Measurements from ENCODE around the gene BCL2L12.
"Not testable (repeated sequence)": the region's sequence is repeated elsewhere in the genome, so short reads cannot be mapped to it uniquely, and the experiment has no call there.

The BCL2L12 gene, protein sequence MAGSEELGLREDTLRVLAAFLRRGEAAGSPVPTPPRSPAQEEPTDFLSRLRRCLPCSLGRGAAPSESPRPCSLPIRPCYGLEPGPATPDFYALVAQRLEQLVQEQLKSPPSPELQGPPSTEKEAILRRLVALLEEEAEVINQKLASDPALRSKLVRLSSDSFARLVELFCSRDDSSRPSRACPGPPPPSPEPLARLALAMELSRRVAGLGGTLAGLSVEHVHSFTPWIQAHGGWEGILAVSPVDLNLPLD

DNA sequence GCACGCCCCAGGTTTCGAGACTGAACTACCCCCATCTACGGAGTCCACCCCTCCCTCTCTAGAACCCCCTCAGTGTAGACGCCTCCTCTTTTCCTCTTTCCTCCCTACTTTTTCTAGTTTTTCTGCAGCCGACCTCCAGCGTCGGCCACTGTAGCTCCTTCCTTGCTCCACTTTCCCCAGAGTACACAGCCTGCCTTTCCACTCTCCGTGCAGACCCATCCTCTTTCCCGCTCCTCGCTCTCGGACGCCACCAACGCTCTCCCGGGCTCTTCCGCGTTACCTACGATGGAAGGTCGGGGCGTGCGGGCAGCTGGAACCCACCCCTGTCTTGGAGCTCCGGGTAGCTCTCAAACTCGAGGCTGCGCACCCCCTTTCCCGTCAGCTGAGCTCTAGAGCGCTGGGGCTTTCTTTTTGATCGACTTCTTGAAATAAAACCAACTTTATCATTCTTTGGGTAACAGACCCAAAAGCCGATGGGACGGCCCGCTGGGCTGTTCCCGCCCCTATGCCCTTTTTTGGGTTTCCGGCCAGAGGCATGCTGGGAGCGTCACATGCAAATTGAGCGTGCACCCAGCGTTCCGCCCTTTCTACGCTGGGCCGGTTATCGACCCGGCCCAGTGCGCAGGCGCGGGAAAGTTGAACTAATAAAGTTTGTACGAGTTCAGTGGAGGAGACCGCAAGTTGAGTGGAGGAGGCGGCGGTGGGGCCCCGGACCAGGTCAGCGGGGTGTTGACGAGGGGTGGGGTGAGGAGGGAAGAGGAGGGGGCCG is at the start of gene BCL2L12, which contains the start of gene IRF3:
BCL2L12 (plus strand) TSS at position 583 of the 769 bp plus-strand sequence. CDS start 760 bp downstream, outside the sequence.
IRF3 (minus strand) TSS at position 507 of the 769 bp plus-strand sequence. CDS start 1,019 bp downstream, outside the sequence.
- peak; percentile 94 for DNase-seq (ENCODE audit: low spot score)

DNA sequence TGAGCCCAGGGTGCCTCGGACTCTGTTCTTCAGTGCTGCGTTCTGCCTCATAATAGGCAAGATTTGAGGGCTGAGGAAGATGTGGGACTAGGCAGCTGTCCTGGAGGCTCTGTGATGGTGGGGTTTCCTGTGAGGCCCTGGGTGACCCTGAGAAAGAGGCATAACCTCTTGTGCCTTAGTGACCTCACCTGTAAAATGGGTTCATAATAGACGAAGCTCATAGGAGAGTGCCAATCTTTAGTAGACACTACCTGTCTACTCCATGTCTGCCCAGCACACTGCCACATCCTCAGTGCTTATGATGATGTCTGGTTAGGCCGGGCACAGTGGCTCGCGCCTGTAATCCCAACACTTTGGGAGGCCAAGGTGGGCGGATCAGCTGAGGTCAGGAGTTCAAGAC is 49.2 kb upstream of the BCL2L12 start:
- no peak for DNase-seq (ENCODE audit: low spot score)

DNA sequence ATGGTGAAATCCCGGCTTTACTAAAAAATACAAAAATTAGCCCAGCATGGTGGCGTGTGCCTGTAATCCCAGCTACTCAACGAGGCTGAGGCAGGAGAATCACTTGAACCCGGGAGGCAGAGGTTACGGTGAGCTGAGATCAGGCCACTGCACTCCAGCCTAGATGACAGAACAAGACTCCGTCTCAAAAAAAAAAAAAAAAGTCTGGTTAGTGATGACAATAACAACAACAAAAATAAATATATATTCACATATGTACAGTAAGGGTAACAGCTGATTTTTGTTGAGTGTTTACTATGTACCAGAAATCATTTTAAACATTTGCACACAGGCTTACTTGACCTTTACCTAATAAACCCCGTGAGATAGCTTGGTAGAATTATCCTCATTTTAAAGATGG is 48.8 kb upstream of the BCL2L12 start:
- no peak for DNase-seq (ENCODE audit: low spot score)

DNA sequence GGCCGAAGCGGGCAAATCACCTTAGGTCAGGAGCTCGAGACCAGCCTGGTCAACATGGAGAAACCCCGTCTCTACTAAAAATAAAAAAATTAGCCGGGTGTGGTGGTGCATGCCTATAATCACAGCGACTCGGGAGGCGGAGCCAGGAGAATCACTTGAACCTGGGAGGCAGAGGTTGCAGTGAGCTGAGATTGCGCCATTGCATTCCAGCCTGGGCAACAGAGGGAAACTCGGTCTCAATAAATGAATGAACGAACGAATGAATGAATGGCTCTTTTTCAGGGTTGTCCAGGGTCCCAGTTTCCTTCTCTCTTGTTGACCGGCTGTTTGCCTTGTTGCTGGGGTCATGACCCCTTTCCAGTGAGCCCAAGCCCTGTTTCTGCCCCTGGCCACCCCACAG is 47.9 kb upstream of the BCL2L12 start:
- DNase-seq (ENCODE audit: low spot score) = not testable (repeated sequence)

DNA sequence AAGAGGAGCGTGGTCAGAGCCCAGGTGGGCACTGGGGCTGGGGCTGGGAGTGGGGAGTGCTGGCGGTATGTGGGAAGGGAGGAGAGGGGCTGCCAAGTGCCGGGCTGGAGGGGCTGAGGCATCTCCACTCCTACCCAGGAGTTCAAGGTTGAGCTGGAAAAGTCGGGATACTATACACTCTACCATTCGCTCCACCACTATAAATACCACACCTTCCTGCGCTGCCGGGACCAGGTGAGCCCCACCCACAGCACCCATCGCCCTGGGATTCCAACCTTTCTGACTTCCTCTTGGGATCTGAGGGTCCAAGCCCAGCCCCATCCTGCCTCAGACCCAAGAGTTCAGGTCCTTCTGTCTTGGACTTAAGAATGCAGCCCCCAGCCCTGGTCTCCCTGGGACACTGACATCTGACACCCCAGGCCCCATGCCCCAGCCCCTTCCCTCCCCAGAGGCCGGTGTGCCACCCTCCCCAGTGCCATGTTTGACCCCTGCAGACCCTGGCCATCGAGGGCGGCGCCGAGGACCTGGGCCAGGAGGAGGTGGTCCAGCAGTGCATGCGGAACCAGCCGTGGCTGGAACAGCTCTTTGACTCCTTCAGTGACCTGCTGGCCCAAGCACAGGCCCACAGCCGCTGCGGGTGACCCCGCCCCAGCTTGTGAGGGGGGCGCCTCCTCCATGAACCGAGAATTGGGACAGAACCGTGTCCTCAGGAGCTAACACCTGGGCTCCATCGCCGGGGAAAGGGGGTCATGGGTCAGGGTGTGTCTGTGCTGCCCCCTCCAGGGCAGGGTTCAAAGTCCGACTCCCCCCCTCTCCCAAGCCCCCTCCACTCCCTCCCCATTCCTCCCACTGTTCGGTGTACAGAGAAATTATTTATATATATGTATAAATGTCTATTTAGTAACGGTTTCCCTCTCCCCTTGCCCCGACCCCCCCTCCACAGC is 40.5 kb upstream of the BCL2L12 start:
- no peak for DNase-seq (ENCODE audit: low spot score)

DNA sequence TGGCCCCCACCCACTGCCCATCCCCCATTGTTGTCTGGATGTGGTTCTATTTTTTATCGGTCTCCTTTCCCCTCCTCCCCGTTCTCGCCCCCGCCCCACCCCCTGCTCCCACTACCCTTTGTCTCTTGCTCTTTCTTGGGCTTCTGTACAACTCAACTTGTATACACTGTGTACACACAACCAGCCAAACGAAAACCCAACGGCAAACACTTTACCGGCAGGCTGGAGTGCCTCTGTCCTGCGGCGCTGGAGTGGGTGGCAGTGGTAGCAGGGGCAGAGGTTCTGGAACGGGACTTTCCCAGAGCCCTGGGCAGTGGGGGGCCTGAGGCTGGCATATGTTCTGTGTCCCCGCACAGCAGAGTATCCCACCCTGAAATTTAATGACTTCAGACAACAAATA is 39.5 kb upstream of the BCL2L12 start:
- DNase-seq (ENCODE audit: low spot score) = no peak

DNA sequence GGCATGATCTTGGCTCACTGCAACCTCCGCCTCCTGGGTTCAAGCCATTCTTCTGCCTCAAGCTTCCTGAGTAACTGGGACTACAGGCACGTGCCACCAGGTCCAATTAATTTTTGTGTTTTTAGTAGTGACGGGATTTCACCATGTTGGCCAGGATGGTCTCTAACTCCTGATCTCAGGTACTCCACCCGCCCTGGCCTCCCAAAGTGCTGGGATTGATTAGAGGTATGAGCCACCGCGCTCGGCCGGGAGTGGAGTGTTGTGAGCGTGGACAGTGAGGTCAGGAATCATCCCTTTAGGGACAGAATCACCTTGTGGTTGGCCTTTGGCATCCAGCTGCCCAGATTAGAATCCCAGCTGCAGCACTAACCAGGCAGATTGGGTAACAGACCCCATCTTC is 36.1 kb upstream of the BCL2L12 start:
- no peak for DNase-seq (ENCODE audit: low spot score)

DNA sequence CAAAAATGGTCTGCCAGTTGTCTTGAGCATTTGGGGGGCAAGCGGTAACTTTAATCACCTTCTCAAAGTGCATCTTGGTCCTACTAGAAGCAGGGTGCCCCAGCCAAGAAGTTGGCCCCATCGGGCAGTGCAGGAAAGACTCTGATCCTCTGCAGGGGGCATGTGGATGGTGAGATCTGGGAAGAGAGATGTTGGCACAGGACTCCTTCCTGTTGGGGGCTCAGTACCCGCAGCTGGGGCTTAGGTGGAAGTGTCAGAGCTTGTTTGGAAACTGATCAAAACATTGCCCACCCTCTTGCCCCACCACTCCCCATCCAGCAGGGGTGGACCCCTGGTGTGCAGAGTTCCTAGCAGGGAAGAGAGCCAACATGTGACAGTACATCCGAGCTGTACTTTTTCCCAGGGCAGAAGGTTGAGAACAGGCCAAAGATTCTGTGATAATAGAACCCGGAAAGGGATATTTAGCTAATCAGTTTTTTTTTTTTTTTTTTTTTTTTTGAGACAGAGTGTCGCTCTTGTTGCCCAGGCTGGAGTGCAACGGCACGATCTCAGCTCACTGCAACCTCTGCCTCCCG is 34.6 kb upstream of the BCL2L12 start:
- no peak for DNase-seq (ENCODE audit: low spot score)

DNA sequence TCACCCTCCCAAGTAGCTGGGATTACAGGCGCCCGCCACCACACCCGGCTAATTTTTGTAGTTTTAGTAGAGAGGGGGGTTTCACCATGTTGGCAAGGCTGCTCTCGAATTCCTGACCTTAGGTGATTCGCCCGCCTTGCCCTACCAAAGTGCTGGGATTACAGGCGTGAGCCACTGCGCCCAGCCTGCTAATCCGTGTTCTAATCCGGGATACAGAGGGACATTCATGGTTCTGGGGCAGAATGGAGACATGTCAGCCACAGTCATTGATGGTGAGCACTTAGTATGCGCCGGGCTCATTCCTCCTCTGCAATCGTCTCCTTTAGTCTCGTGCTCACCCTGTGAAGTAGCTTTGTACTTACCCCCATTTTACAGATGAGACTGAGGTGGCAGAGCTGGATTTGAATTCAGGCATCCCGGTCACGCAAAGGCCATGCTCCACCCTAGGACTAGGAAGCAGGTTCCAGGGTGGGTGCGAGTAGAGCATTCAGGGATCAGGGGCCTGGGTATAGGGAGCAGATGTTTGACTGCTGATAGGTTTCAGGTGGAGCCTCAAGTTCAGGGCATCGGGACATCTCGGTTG is 34.0 kb upstream of the BCL2L12 start:
- no peak for DNase-seq (ENCODE audit: low spot score)

DNA sequence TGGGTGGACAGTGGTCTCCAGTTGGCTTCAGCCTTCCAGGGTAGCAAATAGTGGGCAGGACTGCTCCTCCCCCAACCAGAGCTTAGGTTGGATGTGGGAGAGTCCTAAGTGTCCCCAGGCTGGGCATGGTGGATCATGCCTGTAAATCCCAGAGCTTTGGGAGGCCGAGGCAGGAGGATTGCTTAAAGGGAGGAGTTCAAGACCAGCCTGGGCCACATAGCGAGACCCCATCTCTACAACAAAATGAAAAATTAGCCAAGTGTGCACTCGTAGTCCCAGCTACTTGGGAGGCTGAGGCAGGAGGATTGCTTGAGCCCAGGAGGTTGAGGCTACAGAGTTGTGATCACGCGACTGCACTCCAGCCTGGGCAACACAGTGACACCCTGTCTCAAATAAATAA is 33.2 kb upstream of the BCL2L12 start:
- no peak for DNase-seq (ENCODE audit: low spot score)

DNA sequence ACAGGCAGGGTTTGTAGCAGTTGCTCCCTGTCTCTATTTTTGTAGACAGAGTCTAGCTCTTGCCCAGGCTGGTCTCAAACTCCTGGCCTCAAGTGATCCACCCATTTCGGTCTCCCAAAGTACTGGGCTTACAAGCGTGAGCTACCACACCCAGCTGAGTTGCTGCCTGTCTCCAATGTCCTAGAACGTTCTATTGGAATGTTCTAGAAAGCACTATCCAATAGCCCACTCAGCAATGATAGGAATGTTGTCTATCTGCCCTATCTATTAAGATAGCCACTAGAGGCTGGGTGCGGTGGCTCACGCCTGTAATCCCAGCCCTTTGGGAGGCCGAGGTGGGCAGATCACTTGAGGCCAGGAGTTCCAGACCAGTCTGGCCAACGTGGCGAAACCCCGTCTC is 32.5 kb upstream of the BCL2L12 start:
- DNase-seq (ENCODE audit: low spot score) = not testable (repeated sequence)

DNA sequence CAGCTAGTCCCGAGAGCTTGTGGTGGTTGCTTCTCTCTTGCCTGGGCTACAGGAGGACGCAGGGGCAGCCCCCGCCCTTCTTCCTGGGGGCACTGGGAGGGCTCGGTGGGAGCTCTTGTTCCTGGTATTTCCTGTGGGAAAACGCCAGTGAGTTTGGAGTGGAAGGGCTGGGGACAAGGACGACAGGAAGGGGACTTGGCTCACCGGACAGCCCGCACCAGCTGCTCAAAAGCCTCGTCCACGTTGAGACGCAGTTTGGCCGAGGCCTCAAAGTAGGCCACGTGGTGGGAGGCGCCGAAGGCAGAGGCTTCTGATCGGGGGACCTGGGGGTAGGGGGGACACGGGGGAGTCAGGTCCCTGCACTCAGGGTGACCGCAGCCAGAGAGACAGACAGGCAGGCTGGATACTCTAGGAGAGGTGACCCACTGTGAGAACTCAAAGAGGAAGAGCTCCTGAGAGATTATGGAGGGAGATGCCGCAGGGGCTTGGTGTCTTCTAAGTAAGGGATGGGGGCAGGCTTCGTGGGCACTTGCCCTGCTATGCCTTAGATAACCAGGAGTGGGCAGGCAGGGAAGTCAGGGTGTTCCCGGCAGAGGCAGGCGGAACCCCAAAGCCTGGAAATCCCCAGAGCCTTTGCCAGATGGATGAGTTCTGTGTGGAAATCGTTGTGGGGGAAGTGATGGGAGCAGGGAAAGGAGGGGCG is 30.1 kb upstream of the BCL2L12 start:
- no peak for DNase-seq (ENCODE audit: low spot score)

DNA sequence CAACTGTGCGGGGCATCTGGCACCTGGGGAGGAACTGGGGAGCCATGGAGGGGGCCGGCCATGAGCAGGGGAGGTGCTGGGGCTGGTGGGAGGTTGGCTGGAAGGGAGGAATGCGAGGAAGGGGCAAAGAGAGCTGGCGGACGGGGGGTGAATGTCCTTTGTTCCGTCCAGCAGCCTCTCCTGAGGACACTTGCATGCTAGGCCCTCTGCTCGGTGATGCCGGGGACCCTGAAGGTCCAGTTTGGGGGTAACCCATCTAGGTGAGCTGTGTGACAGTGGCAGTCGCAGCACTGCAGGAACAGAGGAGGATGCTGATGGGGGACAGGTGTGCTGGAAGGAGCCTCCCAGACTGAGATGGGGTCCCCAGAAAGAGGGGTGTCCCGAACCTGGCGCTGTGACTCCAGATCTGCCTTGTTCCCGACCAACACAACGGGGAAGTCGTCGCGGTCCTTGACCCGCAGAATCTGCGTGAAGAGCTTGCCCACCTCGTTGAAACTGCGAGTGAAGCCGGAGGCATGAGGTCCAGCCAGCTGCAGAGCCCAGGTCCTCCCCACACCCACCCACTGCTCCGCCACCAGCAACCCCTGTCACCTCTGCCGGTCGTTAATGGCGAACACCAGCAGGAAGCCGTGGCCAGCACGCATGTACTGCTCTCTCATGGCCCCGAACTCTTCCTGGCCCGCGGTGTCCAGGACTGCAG is 29.4 kb upstream of the BCL2L12 start:
- no peak for DNase-seq (ENCODE audit: low spot score)

DNA sequence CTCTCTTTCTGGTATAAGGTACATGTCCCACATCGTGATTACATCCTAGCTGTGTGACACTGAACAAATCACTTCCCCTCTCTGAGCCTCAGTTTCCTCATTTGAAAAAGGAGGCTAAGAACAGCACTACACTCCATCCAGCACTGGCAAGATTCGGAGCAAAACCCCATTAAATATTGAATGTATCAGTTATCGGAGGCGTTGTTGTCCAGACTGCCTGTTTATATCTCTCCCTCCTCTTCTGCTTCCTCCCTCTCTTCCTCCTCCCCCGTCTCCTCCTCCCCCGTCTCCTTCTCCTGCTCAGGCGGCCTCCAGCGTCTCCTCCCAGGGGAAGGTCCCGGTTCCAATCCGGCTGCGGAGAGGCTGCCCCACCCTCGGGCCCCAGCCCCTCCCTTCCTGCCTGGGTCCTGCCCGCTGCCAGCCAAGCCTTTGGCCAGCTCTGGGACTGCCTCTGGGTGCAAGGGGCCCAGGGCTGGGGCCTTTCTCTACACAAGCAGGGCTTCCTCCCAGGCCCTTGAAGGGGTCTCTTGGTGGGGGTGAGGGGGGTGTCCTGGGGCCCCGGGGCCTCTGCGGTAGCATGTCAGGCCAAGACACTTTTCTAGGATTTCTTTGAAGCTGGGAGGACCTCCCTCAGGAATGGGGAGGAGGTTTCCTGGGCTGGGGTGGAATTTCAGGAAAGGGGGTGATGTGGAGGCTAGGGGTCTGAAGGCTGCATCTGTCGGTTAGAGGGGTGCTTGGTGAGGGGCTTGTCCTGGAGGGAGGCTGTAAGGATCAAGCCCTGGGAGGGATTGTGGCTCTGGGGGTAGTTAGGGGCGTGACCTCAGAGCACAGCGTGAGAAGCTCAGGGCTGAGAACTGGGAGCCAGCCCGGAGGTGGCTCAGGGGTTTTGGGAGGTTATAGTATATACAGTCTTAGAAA is 27.7 kb upstream of the BCL2L12 start:
- no peak for DNase-seq (ENCODE audit: low spot score)

DNA sequence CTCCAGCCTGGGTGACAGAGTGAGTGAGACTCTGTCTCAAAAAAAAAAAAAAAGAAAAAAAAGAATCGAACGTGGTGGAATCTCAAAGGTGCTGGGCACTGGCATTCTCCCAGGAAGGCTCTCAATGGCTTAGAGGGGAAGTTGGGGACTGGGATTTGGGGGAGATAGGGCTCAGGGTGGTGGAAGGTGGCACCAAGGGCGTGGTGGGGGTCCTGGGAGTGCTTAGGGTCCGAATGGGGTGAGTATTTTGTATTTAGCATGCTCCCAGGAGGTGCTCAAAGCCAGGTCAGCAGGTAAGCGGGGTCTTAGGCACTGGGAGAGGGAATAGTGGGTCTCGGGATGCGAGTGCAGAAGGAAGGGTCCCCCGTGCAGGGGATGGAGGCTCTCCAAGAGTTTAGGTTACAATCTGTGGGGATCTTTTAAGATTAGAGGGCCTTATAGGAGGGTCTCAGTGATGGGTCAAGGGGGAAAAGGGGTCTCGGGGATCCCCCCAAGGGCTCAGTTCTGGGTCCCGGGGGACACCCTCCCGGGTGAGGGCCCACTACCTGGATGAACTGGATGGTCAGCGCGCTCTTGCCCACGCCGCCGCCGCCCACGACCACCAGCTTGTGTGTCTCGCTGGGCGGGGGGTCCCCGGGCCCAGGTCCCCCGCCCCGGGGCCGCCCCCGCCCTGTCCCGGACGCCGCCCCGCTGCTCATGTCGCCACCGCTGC is 26.2 kb upstream of the BCL2L12 start:
- DNase-seq (ENCODE audit: low spot score) = no peak

DNA sequence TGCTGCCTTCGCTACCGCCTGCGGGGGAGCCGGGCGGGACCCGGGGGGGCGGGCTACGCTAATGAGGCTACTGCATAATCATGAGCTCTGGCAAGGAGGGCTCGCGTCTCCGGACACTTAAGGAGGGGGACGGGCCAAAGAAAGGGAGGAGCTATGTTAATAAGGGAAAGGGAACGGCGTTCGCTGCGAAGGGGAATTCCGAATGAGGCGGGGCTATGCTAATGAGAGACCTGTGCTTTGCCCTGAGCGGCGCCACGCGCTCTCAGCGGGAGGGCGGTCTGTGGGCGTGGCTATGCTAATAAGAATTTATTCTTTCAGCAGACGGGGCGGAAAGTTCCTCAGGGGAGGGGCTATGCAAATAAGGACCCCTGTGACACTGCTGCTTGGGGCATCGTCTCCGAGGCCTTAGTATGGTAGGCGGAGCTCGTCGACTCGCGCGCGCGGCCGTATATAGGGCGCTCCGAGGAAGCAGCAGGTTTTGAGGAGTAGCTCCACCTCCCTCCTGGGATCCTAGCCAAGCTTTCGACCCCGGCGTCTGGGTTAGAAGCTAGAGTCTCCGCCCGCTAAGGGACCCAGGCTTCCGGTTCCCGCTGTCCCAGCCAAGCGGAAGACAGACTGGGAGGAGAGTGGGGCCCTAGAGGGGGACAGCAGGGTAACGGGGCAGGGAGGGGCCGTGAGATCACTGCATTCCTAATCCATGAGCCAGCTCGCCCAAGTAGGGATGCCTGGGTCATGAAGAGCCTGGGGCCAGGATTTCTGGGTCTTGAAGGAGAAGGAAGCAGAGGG is 25.4 kb upstream of the BCL2L12 start, which contains the start of gene RRAS:
RRAS (minus strand) TSS at position 31 of the 786 bp plus-strand sequence. CDS start 45 bp downstream, outside the sequence.
- DNase-seq (ENCODE audit: low spot score) = peak; percentile 99

DNA sequence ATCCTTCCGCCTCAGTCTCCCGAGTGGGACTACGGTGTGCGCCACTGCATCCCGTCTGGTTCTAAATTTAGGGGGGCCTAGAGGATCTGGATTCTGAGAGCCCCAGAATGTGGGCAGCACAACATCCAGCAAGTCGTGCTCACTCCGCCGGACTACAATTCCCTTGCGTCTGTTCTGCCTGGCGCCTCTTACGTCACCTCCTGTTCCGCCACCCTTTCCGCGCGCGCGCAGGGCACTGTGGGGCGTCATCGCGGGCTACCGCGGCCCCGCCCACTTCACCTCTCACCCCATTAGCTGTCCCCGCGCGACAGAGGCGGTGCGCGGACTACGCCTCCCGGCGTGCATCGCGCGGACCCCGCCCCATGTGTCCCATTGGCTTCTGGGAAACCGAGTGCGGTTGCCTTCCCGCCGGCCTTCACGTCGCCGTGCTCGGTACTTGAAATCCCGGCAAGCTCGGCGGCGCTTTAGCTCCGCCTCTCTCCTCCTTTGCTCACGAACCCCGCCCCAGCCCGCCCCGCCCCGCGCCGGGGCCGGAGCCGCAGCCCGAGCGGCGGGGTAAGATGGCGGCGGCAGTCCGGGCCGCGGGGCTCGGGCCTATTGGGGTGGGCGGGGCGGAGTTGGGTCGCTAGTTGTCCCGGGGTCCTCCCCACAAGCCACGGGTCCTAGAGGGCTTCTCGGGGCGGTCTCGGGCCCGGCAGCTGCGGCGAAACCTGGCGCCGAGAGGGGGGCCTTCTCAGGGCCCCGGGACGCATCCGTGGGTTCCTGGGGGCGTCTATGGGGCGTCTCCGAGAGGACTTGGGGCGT is 23.8 kb upstream of the BCL2L12 start, which contains the start of gene SCAF1:
SCAF1 (plus strand) TSS at position 522 of the 804 bp plus-strand sequence. CDS start 2,818 bp downstream, outside the sequence.
- DNase-seq (ENCODE audit: low spot score) = peak; percentile 99
